HepG2 (cell line): ENCODE measurements around the gene SLC44A4. TPM values are rescaled to one million over a fixed set of nuclear protein-coding genes. Genes with fewer than 3 reads are reported as not detected.

Source experiments
- AGO1 ChIP-seq: fragments of 200-400 bp; formaldehyde crosslinking; IDR thresholded peaks from 2 replicates; pipeline ENCODE4 v1.6.1; 2017; ENCODE audit warnings: mild to moderate bottlenecking, low read depth, low read length, moderate library complexity; ENCODE audit not compliant: poor library complexity, severe bottlenecking
- ATM ChIP-seq: fragments of 450-650 bp; IDR thresholded peaks from 2 replicates; pipeline ENCODE4 v1.7.1; 2017; ENCODE audit warnings: mild to moderate bottlenecking, borderline replicate concordance
- BORCS8-MEF2B ChIP-seq: sonication (generic); formaldehyde crosslinking; IDR thresholded peaks from 2 replicates; pipeline ENCODE4 v1.8.0; 2022; ENCODE audit warnings: mild to moderate bottlenecking, missing genetic modification reagents
- BRD4 ChIP-seq: sonication (generic); formaldehyde crosslinking; IDR thresholded peaks from 2 replicates; pipeline ENCODE4 v1.4.0; 2020; ENCODE audit warnings: missing genetic modification reagents
- CHD2 ChIP-seq: IDR thresholded peaks from 2 replicates; pipeline ENCODE4 v1.6.1; 2011; ENCODE audit warnings: low read depth, low read length, improper control_type of control experiment
- EED ChIP-seq: sonication (generic); formaldehyde crosslinking; IDR thresholded peaks from 2 replicates; pipeline ENCODE4 v1.5.0; 2020; ENCODE audit warnings: mild to moderate bottlenecking, missing genetic modification reagents
- GMEB2 ChIP-seq: IDR thresholded peaks from 2 replicates; pipeline ENCODE4 v1.6.1; 2016; ENCODE audit warnings: missing biosample characterization, missing genetic modification reagents, low read depth
- HDAC2 ChIP-seq: sonication (generic); formaldehyde crosslinking; IDR thresholded peaks from 2 replicates; pipeline ENCODE4 v1.4.0; 2020; ENCODE audit warnings: missing genetic modification reagents
- HHEX ChIP-seq: IDR thresholded peaks from 2 replicates; pipeline ENCODE4 v1.6.1; 2016; ENCODE audit warnings: control low read depth
- MNT ChIP-seq: fragments of 450-650 bp; IDR thresholded peaks from 2 replicates; pipeline ENCODE4 v1.6.1; 2016
- RBM39 ChIP-seq: fragments of 200-400 bp; formaldehyde crosslinking; IDR thresholded peaks from one replicate; pipeline ENCODE4 v1.6.1; 2018; ENCODE audit warnings: antibody characterized with exemption, mild to moderate bottlenecking, low read depth, low read length; ENCODE audit not compliant: poor library complexity, severe bottlenecking
- RFX5 ChIP-seq: IDR thresholded peaks from 2 replicates; pipeline ENCODE4 v1.6.1; 2011; ENCODE audit warnings: low read depth, low read length, improper control_type of control experiment
- TBX3 ChIP-seq: fragments of 450-650 bp; IDR thresholded peaks from 2 replicates; pipeline ENCODE4 v1.6.1; 2017; ENCODE audit warnings: antibody characterized with exemption, mild to moderate bottlenecking, inconsistent platforms, borderline replicate concordance
- TERF1 ChIP-seq: sonication (generic); formaldehyde crosslinking; IDR thresholded peaks from 2 replicates; pipeline ENCODE4 v1.8.0; 2022; ENCODE audit warnings: mild to moderate bottlenecking, missing genetic modification reagents, moderate library complexity
- ZC3H4 ChIP-seq: sonication (generic); formaldehyde crosslinking; IDR thresholded peaks from 2 replicates; pipeline ENCODE4 v1.4.0; 2020; ENCODE audit warnings: missing genetic modification reagents, borderline replicate concordance
- ZNF337 ChIP-seq: sonication (generic); formaldehyde crosslinking; IDR thresholded peaks from 2 replicates; pipeline ENCODE4 v1.5.1; 2020; ENCODE audit warnings: missing genetic modification reagents, low read depth, mild to moderate bottlenecking, borderline replicate concordance
- ZNF414 ChIP-seq: sonication (generic); formaldehyde crosslinking; IDR thresholded peaks from 2 replicates; pipeline ENCODE4 v1.5.0; 2020; ENCODE audit warnings: missing genetic modification reagents
- ZNF549 ChIP-seq: sonication (generic); formaldehyde crosslinking; IDR thresholded peaks from 2 replicates; pipeline ENCODE4 v1.5.0; 2020; ENCODE audit warnings: missing genetic modification reagents
- ZNF572 ChIP-seq: sonication (generic); formaldehyde crosslinking; IDR thresholded peaks from 2 replicates; pipeline ENCODE4 v1.5.1; 2020; ENCODE audit warnings: mild to moderate bottlenecking, missing genetic modification reagents
- ZNF580 ChIP-seq: IDR thresholded peaks from 2 replicates; pipeline ENCODE4 v1.6.1; 2016; ENCODE audit warnings: low read depth, borderline replicate concordance
- ZNF790 ChIP-seq: sonication (generic); formaldehyde crosslinking; IDR thresholded peaks from 2 replicates; pipeline ENCODE4 v1.8.0; 2022; ENCODE audit warnings: missing genetic modification reagents, mild to moderate bottlenecking, borderline replicate concordance
- polyA plus RNA-seq, 8 experiments: library from polyadenylated mRNA; depleted of rRNA in 3 of 8; stranded (reverse) in 7 of 8; unstranded in 1 of 8; fragments of >200 nt; fragmentation: Illumina TruSeq in 4 of 8; extraction: Trizol in 4 of 8; gene quantifications; 2 replicates each; pipeline versions ENCODE4 v1.2.1 to v1.2.3, GENCODE V29; 2011 to 2016; ENCODE audit warnings: low read depth in 4 of 8, missing spikeins in 1 of 8, mixed read lengths in 1 of 8; ENCODE audit not compliant: insufficient read depth in 1 of 8
- total RNA-seq, 5 experiments: library from RNA; depleted of rRNA; stranded (reverse); fragments of >200 nt; fragmentation: Illumina TruSeq; extraction: Trizol; gene quantifications; 2 replicates each; pipeline ENCODE4 v1.2.3, GENCODE V29; 2016; ENCODE audit warnings: low read depth in 1 of 5

The SLC44A4 gene
- total and polyA plus RNA-seq, 2 of the 13 experiments (the other 11 are each of a cell fraction or from before 2014, with no cell fraction given): 3.5 to 5.9 TPM

- peak; percentile 88; the same call in 1 of the 2 replicates for TF ChIP-seq ZNF414
- 0 out of 2 replicates have a peak, but pooled peaks have one; percentile 9 for TF ChIP-seq TBX3
- TF ChIP-seq ATM: no peak
- TF ChIP-seq GMEB2 (CRISPR knock-in tag): no peak
- TF ChIP-seq ZNF572 (CRISPR knock-in tag): 0 out of 2 replicates have a peak, but pooled peaks have one; percentile 46
- TF ChIP-seq EED (CRISPR knock-in tag): no peak
- TF ChIP-seq MNT: peak; percentile 78
- TF ChIP-seq ZNF790 (CRISPR knock-in tag): no peak; the same call in 1 of the 2 replicates
- peak; percentile 98 for TF ChIP-seq RBM39
- TF ChIP-seq AGO1: peak; percentile 97
- no peak for TF ChIP-seq ZC3H4 (CRISPR knock-in tag)
- TF ChIP-seq ZNF580: peak; percentile 77
- TF ChIP-seq TERF1 (CRISPR knock-in tag): no peak
- TF ChIP-seq HHEX (CRISPR knock-in tag): 0 out of 2 replicates have a peak, but pooled peaks have one; percentile 3
- TF ChIP-seq BORCS8-MEF2B (CRISPR knock-in tag): peak; percentile 91
- no peak for TF ChIP-seq ZNF337 (CRISPR knock-in tag)
- no peak for TF ChIP-seq BRD4 (CRISPR knock-in tag)
- no peak for TF ChIP-seq CHD2
- TF ChIP-seq RFX5: peak; percentile 67
- peak; percentile 82 for TF ChIP-seq HDAC2 (CRISPR knock-in tag)
- peak; percentile 70; the same call in 1 of the 2 replicates for TF ChIP-seq ZNF549 (CRISPR knock-in tag)
Observed at GRCh38 chr6:31862344-31863235, 16.2 kb downstream of the SLC44A4 start, which contains the start of gene NEU1 (continued).
